CD14-positive monocyte (primary cell): ENCODE data around the gene DCANP1. TPM values are rescaled to one million over a fixed set of nuclear protein-coding genes. Genes with fewer than 3 reads are reported as not detected.
A peak's percentile ranks its signal among the peaks of the same experiment; 100 is the strongest.

Experiments used
- DNase-seq, 3 donors: peaks; one replicate each; pipeline ENCODE4 v3.0.0-alpha.2; 2011 to 2022
- H2AFZ ChIP-seq: 2 replicates; pipeline ENCODE4 v1.6.0; 2012; ENCODE audit warnings: mild to moderate bottlenecking, low read depth, low read length, inconsistent platforms; ENCODE audit not compliant: insufficient read depth, poor library complexity, severe bottlenecking
- H3K27ac ChIP-seq, 2 donors: 1 replicate in 1 of 2; 2 replicates in 1 of 2; pipeline ENCODE4 v1.5.1; 2012 to 2013; ENCODE audit warnings: low read length in 2 of 2, control low read depth in 1 of 2, inconsistent platforms in 1 of 2, low read depth in 1 of 2, mild to moderate bottlenecking in 1 of 2
- H3K27me3 ChIP-seq, 2 donors: one replicate each; pipeline versions ENCODE4 v1.6.0 to v1.6.1; 2011 to 2013; ENCODE audit warnings: low read length in 2 of 2; ENCODE audit not compliant: control insufficient read depth in 2 of 2, insufficient read depth in 2 of 2
- H3K36me3 ChIP-seq, 2 donors: replicated peaks in 1 of 2; 1 replicate in 1 of 2; 2 replicates in 1 of 2; pipeline versions ENCODE4 v1.5.1 to v1.6.1; 2012 to 2013; ENCODE audit warnings: low read length in 2 of 2, control low read depth in 1 of 2, inconsistent platforms in 1 of 2, mild to moderate bottlenecking in 1 of 2; ENCODE audit not compliant: insufficient read depth in 2 of 2, control insufficient read depth in 1 of 2
- H3K4me1 ChIP-seq, 2 donors: 1 replicate in 1 of 2; 2 replicates in 1 of 2; pipeline versions ENCODE4 v1.5.1 to v1.6.1; 2012 to 2013; ENCODE audit warnings: low read length in 2 of 2, control low read depth in 1 of 2, inconsistent platforms in 1 of 2, mild to moderate bottlenecking in 1 of 2, moderate library complexity in 1 of 2; ENCODE audit not compliant: insufficient read depth in 2 of 2, control insufficient read depth in 1 of 2
- H3K4me2 ChIP-seq: replicated peaks from 2 replicates; pipeline ENCODE3; 2012; ENCODE audit warnings: low read length, moderate library complexity, mild to moderate bottlenecking; ENCODE audit not compliant: poor library complexity, severe bottlenecking; ENCODE audit errors: extremely low read depth
- H3K4me3 ChIP-seq, 3 experiments: fragments of 200-600 bp in 1 of 3; sonication (generic) in 1 of 3; replicated peaks in 1 of 3; 1 replicate in 2 of 3; 2 replicates in 1 of 3; pipeline ENCODE4 v1.5.1; 2011 to 2013; ENCODE audit warnings: low read length in 3 of 3, mild to moderate bottlenecking in 3 of 3, control low read depth in 2 of 3, low read depth in 2 of 3, inconsistent platforms in 1 of 3, moderate library complexity in 1 of 3
- H3K79me2 ChIP-seq: 2 replicates; pipeline ENCODE4 v1.6.0; 2012; ENCODE audit warnings: mild to moderate bottlenecking, control low read depth, inconsistent platforms, low read length, moderate library complexity; ENCODE audit not compliant: insufficient read depth
- H3K9ac ChIP-seq: 2 replicates; pipeline ENCODE4 v1.6.0; 2017; ENCODE audit warnings: low read length, mild to moderate bottlenecking; ENCODE audit not compliant: insufficient read depth, poor library complexity, severe bottlenecking
- H3K9me3 ChIP-seq, 2 donors: replicated peaks in 1 of 2; 1 replicate in 1 of 2; 2 replicates in 1 of 2; pipeline versions ENCODE4 v1.5.1 to v1.6.1; 2012 to 2013; ENCODE audit warnings: low read length in 2 of 2, control low read depth in 1 of 2; ENCODE audit not compliant: control insufficient read depth in 1 of 2, insufficient read depth in 1 of 2
- H4K20me1 ChIP-seq: 2 replicates; pipeline ENCODE4 v1.6.0; 2012; ENCODE audit warnings: mild to moderate bottlenecking, low read length, control low read depth, moderate library complexity; ENCODE audit not compliant: insufficient read depth
- H3K27ac Mint-ChIP-seq, 7 donors: one replicate each; pipeline ENCODE4 v1.8.0; 2020; ENCODE audit warnings: mild to moderate bottlenecking in 7 of 7, mixed read lengths in 7 of 7, moderate library complexity in 6 of 7, inconsistent platforms in 2 of 7
- H3K27me3 Mint-ChIP-seq, 3 donors: one replicate each; pipeline ENCODE4 v1.8.0; 2021 to 2022; ENCODE audit warnings: low read depth in 3 of 3, mild to moderate bottlenecking in 3 of 3, mixed read lengths in 3 of 3, moderate library complexity in 3 of 3, inconsistent platforms in 1 of 3
- H3K36me3 Mint-ChIP-seq, 2 donors: one replicate each; pipeline ENCODE4 v1.8.0; 2020; ENCODE audit warnings: mixed read lengths in 2 of 2, inconsistent platforms in 1 of 2, mild to moderate bottlenecking in 1 of 2
- H3K4me1 Mint-ChIP-seq: one replicate; pipeline ENCODE4 v1.8.0; 2020; ENCODE audit warnings: mild to moderate bottlenecking, mixed read lengths
- H3K4me3 Mint-ChIP-seq, 2 donors: one replicate each; pipeline ENCODE4 v1.8.0; 2020; ENCODE audit warnings: mild to moderate bottlenecking in 2 of 2, mixed read lengths in 2 of 2, moderate library complexity in 1 of 2
- H3K9me3 Mint-ChIP-seq, 7 donors: one replicate each; pipeline ENCODE4 v1.8.0; 2020 to 2022; ENCODE audit warnings: mixed read lengths in 7 of 7, mild to moderate bottlenecking in 6 of 7, moderate library complexity in 6 of 7, inconsistent platforms in 2 of 7
- CTCF ChIP-seq: fragments of 200-600 bp; IDR thresholded peaks from one replicate; pipeline ENCODE4 v1.8.0; 2022; ENCODE audit warnings: antibody characterized with exemption, mild to moderate bottlenecking
- WGBS: methylation state at CpG from one replicate; pipeline ENCODE4 v1.1.5; 2013; ENCODE audit warnings: missing lambda C conversion rate; ENCODE audit not compliant: insufficient coverage; 5-methylcytosine and 5-hydroxymethylcytosine counted together
- intact Hi-C, 2 donors: fragments of 100-400 bp; cut with micrococcal nuclease; formaldehyde crosslinking; loops; one replicate each; pipeline versions ENCODE4 v1.15.0 to v1.15.1; 2023
- polyA plus RNA-seq, 3 donors: library from polyadenylated mRNA; depleted of rRNA in 1 of 3; unstranded in 2 of 3; stranded (reverse) in 1 of 3; fragments of 300-500 nt in 2 of 3; fragments of >200 nt in 1 of 3; fragmentation: Illumina TruSeq in 2 of 3; gene quantifications; 1 replicate in 2 of 3; 2 replicates in 1 of 3; pipeline ENCODE4 v1.2.3, GENCODE V29; 2012 to 2021

Gene DCANP1
- polyA plus RNA-seq, 3 donors: 0.14 to 0.85 (median 0.15) TPM

GRCh38 chr5:135481909-135482311 is 34.8 kb upstream of the DCANP1 start:
- Histone ChIP-seq H4K20me1 (no peaks in the 10 kb centered on the region), H3K9ac (no peak overlapping the region), H2AFZ (no peak overlapping the region), H3K36me3 (no peaks in the 10 kb centered on the region), H3K79me2 (no peaks in the 10 kb centered on the region), H3K4me2 (no peak overlapping the region), H3K27ac (no peak overlapping the region), H3K4me1 (peaks cover 8% of the 10 kb centered on the region in 2 donors), H3K9me3 (peaks cover 0 to under 1% of the 10 kb centered on the region in 2 donors), H3K27me3 (peaks cover 4 to 13% of the 10 kb centered on the region in 2 donors), H3K4me3 (no peak overlapping the region)
- TF ChIP-seq CTCF: no peak
- DNase-seq: no peak
- no peak overlapping the region for H3K27ac Mint-ChIP-seq
- H3K4me3 Mint-ChIP-seq: no peak overlapping the region
- H3K36me3 Mint-ChIP-seq: no peaks in the 10 kb centered on the region
- 95% methylated on average over 4 of the region's 4 CpGs for WGBS
- H3K27me3 Mint-ChIP-seq: peaks cover 16 to 20% (median 18%) of the 10 kb centered on the region in 3 donors
- H3K4me1 Mint-ChIP-seq: peaks cover 3% of the 10 kb centered on the region
- peaks cover 0 to 3% (median 0%) of the 10 kb centered on the region in 7 donors for H3K9me3 Mint-ChIP-seq
- intact Hi-C loops: no loop called here

- peaks cover 0 to 3% (median 0%) of the 10 kb centered on the region in 7 donors for H3K9me3 Mint-ChIP-seq
- Histone ChIP-seq H3K4me1 (peaks cover 8% of the 10 kb centered on the region in 2 donors), H4K20me1 (no peaks in the 10 kb centered on the region), H3K9me3 (no peaks in the 10 kb centered on the region), H3K27ac (no peak overlapping the region), H3K4me2 (no peak overlapping the region), H3K4me3 (no peak overlapping the region), H3K79me2 (no peaks in the 10 kb centered on the region), H3K27me3 (peaks cover 0 to 8% of the 10 kb centered on the region in 2 donors), H2AFZ (no peak overlapping the region), H3K36me3 (no peaks in the 10 kb centered on the region), H3K9ac (no peak overlapping the region)
- H3K36me3 Mint-ChIP-seq: no peaks in the 10 kb centered on the region
- peak; percentile 11 to 46 (median 13) for DNase-seq
- no peak for TF ChIP-seq CTCF
- no peak overlapping the region for H3K4me3 Mint-ChIP-seq
- H3K4me1 Mint-ChIP-seq: peaks cover 3% of the 10 kb centered on the region
- no peak overlapping the region for H3K27ac Mint-ChIP-seq
- intact Hi-C loops: no loop called here
- peaks cover 13 to 17% (median 15%) of the 10 kb centered on the region in 3 donors for H3K27me3 Mint-ChIP-seq
- 0% methylated on average over 4 of the region's 5 CpGs for WGBS
Observed at GRCh38 chr5:135481387-135481786, 34.2 kb upstream of the DCANP1 start.
